Measurements from ENCODE around the gene FKBP10. TPM values are rescaled to one million over a fixed set of nuclear protein-coding genes. Genes with fewer than 3 reads are reported as not detected.

FKBP10 gene
- total RNA-seq, 1 donor from 2014 or later = 10.4 TPM

- Histone ChIP-seq H3K36me3 (peaks cover 24% of the 10 kb centered on the region), H3K9me3 (replicated peaks) (no peaks in the 10 kb centered on the region), H3K4me1 (peaks cover 62% of the 10 kb centered on the region), H3K4me3 (peak overlapping the region; percentile 97), H3K27me3 (ENCODE audit: low read depth) (no peaks in the 10 kb centered on the region), H3K27ac (replicated peaks) (peak overlapping the region; percentile 94)
- no peak for DNase-seq
- TF ChIP-seq CTCF (IDR thresholded peaks at IDR 0.05; ENCODE audit: borderline replicate concordance) = no peak
- intact Hi-C loops (cut with micrococcal nuclease) = no loop called here
Measured at GRCh38 chr17:41864498-41864835, 51.7 kb downstream of the FKBP10 start.

GRCh38 chr17:41864836-41865595, 52.2 kb downstream of the FKBP10 start, which contains the start of gene KLHL11:
TSS of gene KLHL11 (minus strand) at chr17:41865423. CDS start at chr17:41865370, 53 bp downstream.
- Histone ChIP-seq H3K27ac (replicated peaks) (peak within 1 kb of the TSS; percentile 94), H3K36me3 (peaks cover 29% of the 10 kb centered on the region), H3K27me3 (ENCODE audit: low read depth) (no peaks in the 10 kb centered on the region), H3K4me3 (peak within 1 kb of the TSS; percentile 97), H3K4me1 (peaks cover 56% of the 10 kb centered on the region), H3K9me3 (replicated peaks) (no peaks in the 10 kb centered on the region)
- TF ChIP-seq CTCF (IDR thresholded peaks at IDR 0.05; ENCODE audit: borderline replicate concordance) = peak; percentile 31
- DNase-seq = peak; percentile 91
- intact Hi-C loops (cut with micrococcal nuclease) = no loop called here

GRCh38 chr17:41865596-41865893, 52.7 kb downstream of the FKBP10 start:
- Histone ChIP-seq H3K4me3 (peak overlapping the region; percentile 97), H3K27ac (replicated peaks) (peak overlapping the region; percentile 94), H3K36me3 (peaks cover 34% of the 10 kb centered on the region), H3K27me3 (ENCODE audit: low read depth) (no peaks in the 10 kb centered on the region), H3K4me1 (peaks cover 51% of the 10 kb centered on the region), H3K9me3 (replicated peaks) (no peaks in the 10 kb centered on the region)
- intact Hi-C loops (cut with micrococcal nuclease) = no loop called here
- TF ChIP-seq CTCF (IDR thresholded peaks at IDR 0.05; ENCODE audit: borderline replicate concordance) = peak; percentile 19
- no peak for DNase-seq

- Histone ChIP-seq H3K27ac (replicated peaks) (no peak overlapping the region), H3K27me3 (ENCODE audit: low read depth) (no peaks in the 10 kb centered on the region), H3K4me1 (peaks cover 21% of the 10 kb centered on the region), H3K9me3 (replicated peaks) (no peaks in the 10 kb centered on the region), H3K36me3 (peaks cover 63% of the 10 kb centered on the region), H3K4me3 (no peak overlapping the region)
- intact Hi-C loops (cut with micrococcal nuclease) = no loop called here
- no peak for TF ChIP-seq CTCF (IDR thresholded peaks at IDR 0.05; ENCODE audit: borderline replicate concordance)
- no peak for DNase-seq
Measured at GRCh38 chr17:41868568-41868967, 55.8 kb downstream of the FKBP10 start.

GRCh38 chr17:41869426-41869825, 56.6 kb downstream of the FKBP10 start:
- Histone ChIP-seq H3K9me3 (replicated peaks) (no peaks in the 10 kb centered on the region), H3K36me3 (peaks cover 69% of the 10 kb centered on the region), H3K27me3 (ENCODE audit: low read depth) (no peaks in the 10 kb centered on the region), H3K4me3 (no peak overlapping the region), H3K4me1 (peaks cover 12% of the 10 kb centered on the region), H3K27ac (replicated peaks) (no peak overlapping the region)
- intact Hi-C loops (cut with micrococcal nuclease) = no loop called here
- DNase-seq = no peak
- TF ChIP-seq CTCF (IDR thresholded peaks at IDR 0.05; ENCODE audit: borderline replicate concordance) = no peak
